ENCODE data around the gene FARSB. TPM values are rescaled to one million over a fixed set of nuclear protein-coding genes. Genes with fewer than 3 reads are reported as not detected.
"Not testable (repeated sequence)": the region's sequence is repeated elsewhere in the genome, so short reads cannot be mapped to it uniquely, and the experiment has no call there.

FARSB gene
- total RNA-seq, 1 donor from 2014 or later: 4.4 TPM

DNA sequence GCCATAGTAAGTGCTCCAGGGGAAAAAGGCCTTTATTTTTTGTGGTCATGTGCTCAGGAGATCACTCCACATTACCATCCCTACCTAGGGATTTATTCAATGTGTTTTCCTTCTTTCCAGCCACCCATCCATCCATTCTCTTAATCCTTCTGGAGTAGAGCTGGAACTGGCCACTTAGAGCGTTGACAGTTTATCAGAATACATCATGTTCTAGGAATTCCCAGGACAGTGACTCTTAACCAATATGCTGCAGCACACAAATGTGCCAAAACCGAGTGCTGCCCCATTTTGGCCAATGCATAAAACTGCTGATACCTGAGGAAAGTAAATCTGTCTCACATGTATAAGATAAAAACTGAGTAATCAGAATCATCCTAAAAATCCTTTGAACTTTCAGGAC lies 63.7 kb downstream of the FARSB start:
- Histone ChIP-seq H3K36me3 (peaks cover 6 to 21% of the 10 kb centered on the region in 2 donors), H3K9me3 (no peaks in the 10 kb centered on the region), H3K4me1 (no peaks in the 10 kb centered on the region), H3K27me3 (no peaks in the 10 kb centered on the region), H3K4me3 (no peak overlapping the region), H3K27ac (no peak overlapping the region)
- TF ChIP-seq, protein P1, sequence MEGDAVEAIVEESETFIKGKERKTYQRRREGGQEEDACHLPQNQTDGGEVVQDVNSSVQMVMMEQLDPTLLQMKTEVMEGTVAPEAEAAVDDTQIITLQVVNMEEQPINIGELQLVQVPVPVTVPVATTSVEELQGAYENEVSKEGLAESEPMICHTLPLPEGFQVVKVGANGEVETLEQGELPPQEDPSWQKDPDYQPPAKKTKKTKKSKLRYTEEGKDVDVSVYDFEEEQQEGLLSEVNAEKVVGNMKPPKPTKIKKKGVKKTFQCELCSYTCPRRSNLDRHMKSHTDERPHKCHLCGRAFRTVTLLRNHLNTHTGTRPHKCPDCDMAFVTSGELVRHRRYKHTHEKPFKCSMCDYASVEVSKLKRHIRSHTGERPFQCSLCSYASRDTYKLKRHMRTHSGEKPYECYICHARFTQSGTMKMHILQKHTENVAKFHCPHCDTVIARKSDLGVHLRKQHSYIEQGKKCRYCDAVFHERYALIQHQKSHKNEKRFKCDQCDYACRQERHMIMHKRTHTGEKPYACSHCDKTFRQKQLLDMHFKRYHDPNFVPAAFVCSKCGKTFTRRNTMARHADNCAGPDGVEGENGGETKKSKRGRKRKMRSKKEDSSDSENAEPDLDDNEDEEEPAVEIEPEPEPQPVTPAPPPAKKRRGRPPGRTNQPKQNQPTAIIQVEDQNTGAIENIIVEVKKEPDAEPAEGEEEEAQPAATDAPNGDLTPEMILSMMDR (IDR thresholded peaks at IDR 0.05): no peak
- no peak for DNase-seq (ENCODE audit: low spot score in 2 of 2)
- intact Hi-C loops (cut with DNase I): no loop called here

DNA sequence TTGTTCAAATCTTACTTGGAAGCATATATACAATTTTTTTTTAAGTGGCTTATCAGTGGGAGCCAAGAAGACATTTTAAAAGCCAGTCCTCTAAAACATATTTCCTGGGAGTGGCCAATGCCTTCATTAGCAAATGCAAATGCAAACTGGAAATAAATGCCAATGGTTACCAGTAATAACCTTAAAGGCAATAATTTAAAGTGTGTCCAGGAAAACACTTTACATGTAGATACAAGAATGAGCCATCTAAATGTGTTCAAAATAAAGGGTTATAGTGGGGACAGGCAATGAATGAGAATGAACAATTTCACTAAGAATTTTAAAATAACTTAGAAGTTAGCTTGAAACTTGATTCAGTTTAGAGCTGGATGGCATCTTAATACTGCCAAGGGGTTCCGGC lies 64.2 kb downstream of the FARSB start:
- Histone ChIP-seq H3K36me3 (peaks cover 3 to 21% of the 10 kb centered on the region in 2 donors), H3K9me3 (no peaks in the 10 kb centered on the region), H3K4me3 (no peak overlapping the region), H3K27ac (no peak overlapping the region), H3K27me3 (no peaks in the 10 kb centered on the region), H3K4me1 (no peaks in the 10 kb centered on the region)
- intact Hi-C loops (cut with DNase I): no loop called here
- DNase-seq (ENCODE audit: low spot score in 2 of 2): no peak
- TF ChIP-seq, protein P1 (IDR thresholded peaks at IDR 0.05): no peak

DNA sequence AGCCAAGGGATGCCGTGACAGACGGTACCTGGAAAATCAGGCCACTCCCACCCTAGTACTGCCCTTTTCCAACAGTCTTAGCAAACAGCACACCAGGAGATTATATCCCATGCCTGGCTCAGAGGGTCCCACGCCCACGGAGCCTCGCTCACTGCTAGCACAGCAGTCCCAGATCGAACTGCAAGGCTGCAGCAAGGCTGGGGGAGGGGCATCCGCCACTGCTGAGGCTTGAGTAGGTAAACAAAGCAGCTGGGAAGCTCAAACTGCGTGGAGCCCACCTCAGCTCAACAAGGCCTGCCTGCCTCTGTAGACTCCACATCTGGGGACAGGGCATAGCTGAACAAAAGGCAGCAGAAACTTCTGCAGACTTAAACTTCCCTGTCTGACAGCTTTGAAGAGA lies 71.3 kb downstream of the FARSB start:
- H3K4me3 ChIP-seq; H3K9me3 ChIP-seq; H3K27me3 ChIP-seq; H3K27ac ChIP-seq; H3K4me1 ChIP-seq; intact Hi-C loops (cut with DNase I); DNase-seq (ENCODE audit: low spot score in 2 of 2): not testable (repeated sequence)
- H3K36me3 ChIP-seq: peaks cover 0 to 20% of the 10 kb centered on the region in 2 donors

DNA sequence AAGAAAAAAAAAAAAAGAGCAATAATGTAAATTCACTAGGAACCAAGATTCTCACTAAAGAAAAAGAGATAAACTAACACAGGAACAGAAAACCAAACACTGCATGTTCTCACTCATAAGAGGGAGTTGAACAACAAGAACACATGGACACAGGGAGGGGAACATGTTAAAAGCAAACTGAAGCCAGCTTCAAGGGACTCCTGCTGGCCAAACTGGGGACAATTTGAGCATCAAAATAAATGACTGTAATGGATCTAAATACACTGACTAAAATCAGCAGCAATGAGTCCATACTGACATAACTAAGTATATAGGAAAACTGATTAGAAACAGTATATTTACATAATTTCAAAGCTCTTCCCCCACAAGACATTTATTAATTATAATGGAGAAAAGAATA lies 73.0 kb downstream of the FARSB start:
- Histone ChIP-seq H3K27ac (no peak overlapping the region), H3K9me3 (no peaks in the 10 kb centered on the region), H3K4me3 (no peak overlapping the region), H3K27me3 (no peaks in the 10 kb centered on the region), H3K36me3 (peaks cover 3 to 20% of the 10 kb centered on the region in 2 donors), H3K4me1 (no peaks in the 10 kb centered on the region)
- no peak for DNase-seq (ENCODE audit: low spot score in 2 of 2)
- intact Hi-C loops (cut with DNase I): no loop called here
- TF ChIP-seq, protein P1 (IDR thresholded peaks at IDR 0.05): no peak

DNA sequence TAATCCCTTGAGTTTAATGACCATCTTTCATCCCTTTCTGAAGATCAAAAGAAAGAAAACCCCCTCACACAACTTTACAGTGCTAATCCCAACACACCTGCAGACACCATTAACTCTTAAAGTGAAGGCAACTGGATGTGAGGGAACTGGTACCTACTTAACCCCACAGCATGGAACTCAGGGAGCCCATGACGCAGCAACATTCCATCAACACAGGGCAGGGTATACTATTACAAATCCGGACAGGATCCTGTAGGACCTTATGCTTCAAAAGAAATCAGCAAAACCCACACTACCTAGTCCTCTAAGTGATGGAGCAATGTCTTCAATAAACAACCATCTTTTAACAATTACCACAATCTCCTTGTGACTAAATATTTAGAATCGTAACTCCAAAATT lies 78.6 kb downstream of the FARSB start:
- Histone ChIP-seq H3K27me3 (no peaks in the 10 kb centered on the region), H3K27ac (no peak overlapping the region), H3K4me1 (peaks cover 0 to 4% of the 10 kb centered on the region in 2 donors), H3K36me3 (peaks cover 3 to 6% of the 10 kb centered on the region in 2 donors), H3K9me3 (no peaks in the 10 kb centered on the region), H3K4me3 (no peak overlapping the region)
- DNase-seq (ENCODE audit: low spot score in 2 of 2): no peak
- intact Hi-C loops (cut with DNase I): no loop called here
- TF ChIP-seq, protein P1 (IDR thresholded peaks at IDR 0.05): no peak

DNA sequence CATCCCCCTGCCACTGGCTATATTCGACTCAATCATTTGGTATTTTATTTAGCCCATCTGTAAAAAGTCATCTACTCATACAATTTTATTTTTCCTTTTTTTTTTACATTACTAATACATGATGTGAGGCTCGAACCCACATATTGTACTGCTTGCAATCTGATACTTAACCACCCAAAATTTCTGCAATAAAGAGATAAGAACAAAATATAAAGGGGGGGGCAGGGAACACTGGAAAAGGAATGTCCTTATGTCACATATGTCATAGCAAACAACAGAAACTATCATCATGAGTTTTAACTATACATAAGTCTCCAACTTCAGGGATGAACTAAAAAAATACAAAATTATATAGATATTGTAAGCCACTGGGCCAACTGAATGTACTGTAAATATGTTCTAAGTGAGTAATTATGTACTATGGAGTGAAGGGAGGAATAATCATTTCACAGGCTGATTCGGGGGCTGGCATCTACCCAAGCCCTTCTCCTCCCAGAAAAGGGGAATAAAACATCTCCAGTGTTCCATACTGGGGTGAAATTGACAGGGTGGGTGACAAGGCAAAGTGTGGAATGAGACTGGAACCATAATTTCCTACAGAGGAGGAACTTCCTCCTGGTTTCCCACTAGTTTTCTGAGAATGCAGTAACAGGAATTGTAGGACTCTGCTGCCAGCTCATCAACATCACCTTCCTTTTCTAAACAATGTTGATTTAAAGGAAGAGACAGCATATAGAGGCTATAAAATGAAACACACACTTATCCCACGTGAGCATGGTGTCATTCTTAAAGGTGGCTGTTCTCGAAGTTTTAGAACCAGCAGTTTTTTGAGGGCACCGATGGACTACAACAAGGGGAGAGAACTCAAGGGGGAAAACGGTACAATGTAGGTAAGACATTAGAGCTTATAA lies 79.5 kb downstream of the FARSB start:
- intact Hi-C loops (cut with DNase I): no loop called here
- no peak overlapping the region for H3K27ac ChIP-seq
- peaks cover 3 to 13% of the 10 kb centered on the region in 2 donors for H3K36me3 ChIP-seq
- H3K4me1 ChIP-seq: peaks cover 0 to 4% of the 10 kb centered on the region in 2 donors
- H3K9me3 ChIP-seq: no peaks in the 10 kb centered on the region
- DNase-seq (ENCODE audit: low spot score in 2 of 2): no peak
- TF ChIP-seq, protein P1 (IDR thresholded peaks at IDR 0.05): no peak
- H3K27me3 ChIP-seq: no peaks in the 10 kb centered on the region
- no peak overlapping the region for H3K4me3 ChIP-seq
